ENCODE results near the gene GMDS. TPM values are rescaled to one million over a fixed set of nuclear protein-coding genes. Genes with fewer than 3 reads are reported as not detected.
A peak's percentile ranks its signal among the peaks of the same experiment; 100 is the strongest.
"Not testable (repeated sequence)": the region's sequence is repeated elsewhere in the genome, so short reads cannot be mapped to it uniquely, and the experiment has no call there.

The GMDS gene
- polyA plus RNA-seq, 1 donor, result 8.2 TPM

DNA sequence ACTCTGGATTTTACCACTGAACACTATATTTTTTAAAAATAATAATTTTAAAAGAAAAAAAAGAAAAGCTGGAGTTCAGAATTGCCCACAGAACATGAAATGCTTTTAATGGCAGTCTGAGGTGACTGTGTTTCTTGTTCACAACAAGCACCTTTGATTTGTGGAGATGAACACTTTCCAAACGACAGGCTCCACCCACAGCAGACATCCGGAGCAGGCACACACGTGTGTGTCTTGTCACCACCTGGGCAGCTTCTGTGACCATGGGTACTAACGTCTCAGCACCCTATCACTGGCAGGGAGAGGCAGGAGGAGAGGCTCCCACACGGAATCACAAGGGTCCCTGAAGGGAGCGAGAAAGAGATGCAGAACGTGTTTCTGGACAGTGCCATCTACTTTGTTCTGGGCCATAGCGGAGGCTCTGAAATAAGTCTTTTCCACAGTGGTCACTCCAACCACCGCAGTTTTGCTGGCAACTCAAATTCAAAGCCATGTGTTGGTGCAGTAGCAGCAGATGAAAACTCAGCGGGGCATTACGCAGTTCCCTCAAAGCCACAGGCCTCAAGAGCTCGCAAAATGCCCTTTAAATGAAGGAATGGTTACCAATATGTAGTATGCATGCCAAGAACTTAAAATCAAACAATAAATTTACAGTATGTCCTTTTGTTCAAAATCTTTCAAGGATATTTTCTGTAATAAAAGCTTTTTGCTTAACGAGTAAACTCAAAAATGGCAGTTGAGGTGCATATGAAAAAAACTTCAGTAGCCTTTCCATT, 393.5 kb downstream of the GMDS start:
- no peak for DNase-seq

- DNase-seq, result no peak
Observed at GRCh38 chr6:1850840-1851157, 394.6 kb downstream of the GMDS start.

DNA sequence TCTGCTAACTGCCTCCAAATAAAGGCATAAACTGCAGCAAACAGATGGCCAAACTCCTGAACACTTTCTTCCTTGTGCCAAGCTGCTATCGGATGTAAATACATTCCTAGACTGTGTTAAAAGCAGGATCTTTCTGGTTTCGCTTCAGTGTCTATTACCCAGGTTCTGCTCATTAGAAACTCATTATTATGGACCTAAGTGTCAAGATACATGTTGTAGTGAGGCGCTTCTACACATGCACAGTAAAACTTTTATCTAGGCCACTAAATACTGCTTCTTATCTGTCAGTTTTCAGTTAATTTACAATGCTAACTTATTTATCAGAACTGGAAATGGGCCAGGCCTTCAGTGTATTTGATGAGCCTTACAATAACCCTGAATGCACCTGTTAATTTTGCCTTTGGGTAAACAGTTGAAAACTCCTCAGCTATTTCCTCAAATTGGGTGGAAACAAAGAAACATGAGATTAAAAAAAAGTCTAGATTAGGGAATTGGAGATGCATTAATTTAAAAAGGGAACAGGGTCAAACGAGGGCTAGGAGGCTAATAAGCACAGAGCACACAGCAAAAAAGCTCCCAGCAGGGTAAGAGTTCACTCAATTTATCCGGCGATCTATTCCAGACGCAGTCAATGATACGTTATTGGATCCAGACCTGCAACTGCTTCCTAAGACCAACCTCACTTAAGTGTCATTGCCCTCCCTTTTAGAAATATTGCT, 395.1 kb downstream of the GMDS start:
- DNase-seq, result no peak

- DNase-seq, result no peak
Observed at GRCh38 chr6:1849691-1850090, 395.7 kb downstream of the GMDS start.

DNA sequence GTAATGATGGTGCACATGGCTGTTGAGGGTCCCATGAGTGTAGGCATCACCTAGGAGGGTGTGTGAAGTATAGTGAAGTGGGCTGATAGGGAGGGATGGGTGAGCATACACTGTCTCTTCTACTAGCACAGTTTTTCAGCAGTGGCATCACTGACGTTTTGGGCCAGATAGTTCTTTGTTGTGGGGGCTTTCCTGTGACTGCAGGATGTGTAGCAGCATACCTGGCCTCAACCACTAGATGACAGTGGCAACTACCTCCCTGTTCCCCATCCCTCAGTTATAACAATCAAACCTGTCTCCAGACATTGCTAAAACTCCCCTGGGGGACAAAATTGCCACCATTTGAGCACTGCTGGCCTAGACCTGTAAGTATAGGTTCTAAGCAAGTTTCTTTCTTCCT, 396.7 kb downstream of the GMDS start:
- DNase-seq, result no peak

DNA sequence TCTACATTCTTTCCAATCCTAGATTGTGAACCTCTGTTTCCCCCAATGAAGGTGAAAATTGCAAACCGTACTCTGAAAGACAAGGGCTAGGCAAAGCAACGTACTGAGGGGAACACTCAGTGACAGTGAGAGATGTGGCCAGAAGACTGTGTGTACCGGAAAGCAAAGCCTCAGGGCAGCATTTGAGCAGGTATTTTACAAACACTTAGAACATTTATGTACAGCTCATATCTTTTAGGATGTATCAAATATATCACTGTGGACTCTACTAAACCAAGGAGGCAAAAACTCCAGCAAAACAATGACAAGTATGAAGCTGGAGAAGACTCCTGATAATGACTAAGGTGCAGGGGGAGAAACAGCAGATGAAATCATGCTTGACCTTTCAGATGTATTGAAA, 398.8 kb downstream of the GMDS start:
- DNase-seq, result no peak

DNA sequence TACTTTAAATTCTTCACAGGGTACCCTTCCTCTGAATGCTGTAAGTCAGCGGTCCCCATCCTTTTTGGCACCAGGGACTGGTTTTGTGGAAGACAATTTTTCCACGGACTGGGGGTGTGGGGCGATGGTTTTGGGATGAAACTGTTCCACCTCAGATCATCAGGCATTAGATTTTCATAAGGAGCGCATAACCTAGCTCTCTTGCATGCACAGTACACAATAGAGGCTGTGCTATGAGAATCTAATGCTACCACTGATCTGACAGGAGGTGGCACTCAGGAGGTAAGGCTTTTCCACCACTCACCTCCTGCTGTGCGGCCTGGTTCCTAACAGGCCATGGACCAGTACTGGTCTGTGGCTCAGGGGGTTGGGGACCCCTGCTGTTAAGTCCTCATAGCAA, 399.9 kb downstream of the GMDS start:
- DNase-seq, result not testable (repeated sequence)

DNA sequence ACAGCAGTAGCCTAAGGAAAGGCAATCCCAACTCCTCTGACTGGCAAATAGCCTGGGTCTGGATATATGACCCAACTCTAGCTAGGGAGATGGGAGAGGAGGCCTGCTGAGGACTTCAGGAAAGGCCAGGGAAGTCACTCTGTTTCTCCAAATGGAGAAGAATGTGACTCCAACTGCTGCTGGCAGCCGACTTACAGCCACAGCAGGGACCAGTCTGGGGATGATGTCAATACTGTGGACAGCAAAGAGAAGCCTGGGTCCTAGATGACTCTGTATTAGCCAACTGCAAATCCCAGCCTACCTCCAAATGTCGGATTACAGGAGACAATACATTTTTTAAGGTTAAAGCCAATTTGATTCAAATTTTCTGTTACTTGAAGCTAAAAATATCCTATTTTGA, 403.1 kb downstream of the GMDS start:
- DNase-seq, result no peak

GRCh38 chr6:1841136-1841535, 404.3 kb downstream of the GMDS start:
- no peak for DNase-seq

DNA sequence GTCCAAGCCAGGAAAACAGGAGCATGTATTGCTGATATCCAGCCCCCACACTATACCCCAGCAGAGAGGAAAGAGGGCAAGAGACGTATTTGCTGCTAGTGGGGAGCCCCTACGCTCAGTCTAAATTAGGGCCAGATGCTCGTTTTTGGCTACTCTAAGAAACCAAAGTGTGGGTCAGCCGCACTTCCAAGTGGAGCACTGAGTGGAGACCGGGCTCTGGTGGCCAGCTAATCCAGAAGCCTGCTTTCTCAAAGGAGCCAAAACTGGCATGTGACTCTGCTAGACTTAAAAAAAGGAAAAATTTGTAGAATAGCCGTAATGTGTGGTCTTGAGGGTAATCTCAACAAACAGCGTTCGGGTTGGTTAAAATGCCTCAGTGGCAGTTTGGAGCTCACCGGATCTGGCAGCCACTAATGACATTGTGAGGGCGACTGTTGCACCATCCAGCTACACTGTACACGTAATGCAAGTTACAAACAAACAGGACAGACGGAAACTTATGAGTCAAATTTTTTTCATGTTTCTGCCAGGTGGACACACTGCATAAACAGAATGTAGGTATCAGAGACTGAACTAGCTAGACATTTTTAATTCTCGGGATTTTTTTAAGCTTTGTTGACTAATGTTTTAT, 404.8 kb downstream of the GMDS start:
- DNase-seq, result no peak

GRCh38 chr6:1839361-1839760, 406.0 kb downstream of the GMDS start:
- DNase-seq, result no peak

DNA sequence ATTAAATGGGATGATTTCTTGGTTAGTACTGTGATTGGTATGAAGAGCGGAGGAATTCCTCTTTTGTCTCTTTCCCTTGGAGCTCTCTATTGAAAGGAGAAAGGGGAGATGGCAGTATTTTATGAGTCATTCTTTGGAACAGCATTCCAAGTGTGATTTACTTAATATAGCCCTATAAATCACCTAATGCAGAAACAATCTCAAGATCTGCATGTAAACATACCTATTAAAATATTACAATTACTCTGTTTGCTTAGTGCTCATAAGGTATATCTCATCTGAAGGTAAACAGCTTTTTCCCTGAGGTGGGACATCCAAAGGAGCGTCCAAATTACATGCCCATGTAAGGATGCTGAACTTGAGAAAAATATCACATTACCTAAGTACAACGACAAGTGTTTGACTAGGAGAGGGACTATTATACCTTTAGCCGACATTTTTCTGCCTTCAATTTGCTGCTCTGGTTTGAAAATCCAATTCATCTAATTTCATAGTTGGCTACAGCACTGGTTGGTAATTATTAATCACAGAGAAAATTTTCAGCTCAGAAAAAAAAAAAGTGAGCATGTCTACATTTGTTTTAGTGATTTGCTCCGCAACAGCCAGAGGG, 406.7 kb downstream of the GMDS start:
- no peak for DNase-seq

GRCh38 chr6:1837826-1838225, 407.6 kb downstream of the GMDS start:
- no peak for DNase-seq

DNA sequence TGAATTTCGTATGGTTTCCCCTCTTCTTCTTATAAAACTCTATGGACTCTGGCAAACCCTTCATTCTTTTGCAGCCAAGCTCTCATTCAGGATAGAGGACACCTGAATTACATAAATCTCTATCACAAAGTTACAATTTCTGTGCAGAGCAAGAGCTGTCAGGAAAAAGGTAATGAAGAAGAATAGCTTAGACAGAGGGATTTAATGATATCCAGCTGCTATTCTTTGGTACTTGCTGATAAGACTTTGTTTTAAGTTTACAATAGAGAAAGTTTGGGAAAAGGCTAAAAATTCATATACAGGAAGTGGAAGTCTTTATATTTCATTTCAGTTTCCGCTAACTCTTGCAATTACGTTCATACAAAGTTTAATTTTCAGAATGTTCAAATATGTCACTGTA, 408.7 kb downstream of the GMDS start:
- no peak for DNase-seq

DNA sequence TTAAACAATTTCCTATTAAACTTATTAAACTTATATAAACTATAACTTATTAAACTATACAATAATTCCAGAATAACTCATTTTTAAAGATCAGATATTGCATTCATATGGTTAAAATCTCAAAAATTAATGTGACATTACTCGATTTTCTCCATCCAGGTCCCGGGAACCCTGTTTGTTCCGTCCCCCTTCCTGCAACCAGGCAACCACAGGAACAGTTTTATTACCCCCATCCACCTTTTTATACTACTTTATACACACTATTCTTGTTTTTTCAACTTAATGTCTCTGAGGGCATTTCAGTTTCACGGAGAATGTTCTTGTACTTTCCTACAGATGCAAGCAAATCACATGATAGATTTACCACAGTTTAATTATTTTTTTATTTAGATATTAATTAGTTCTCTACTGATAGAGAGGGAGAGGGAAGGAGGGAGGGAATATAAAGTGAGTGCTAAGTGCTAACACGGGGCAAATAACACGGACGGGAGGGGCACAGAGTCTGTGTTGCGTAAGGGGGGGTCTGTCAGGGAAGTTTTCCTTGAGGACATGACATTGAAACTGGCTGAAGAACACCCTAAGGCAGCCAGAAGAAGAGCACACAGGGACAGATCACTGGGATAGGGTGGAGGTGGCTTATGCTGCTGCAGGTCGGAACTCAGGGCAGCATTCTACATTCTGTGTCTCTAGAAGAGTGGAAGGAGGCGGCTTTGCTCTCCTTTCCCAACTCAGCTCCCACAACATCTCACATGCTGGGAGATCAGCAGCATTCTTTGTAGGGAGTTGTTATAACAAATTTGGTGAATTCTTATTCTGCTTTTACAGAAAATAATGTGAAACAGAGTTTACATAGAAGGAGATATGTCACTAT, 410.5 kb downstream of the GMDS start:
- DNase-seq, result no peak

DNA sequence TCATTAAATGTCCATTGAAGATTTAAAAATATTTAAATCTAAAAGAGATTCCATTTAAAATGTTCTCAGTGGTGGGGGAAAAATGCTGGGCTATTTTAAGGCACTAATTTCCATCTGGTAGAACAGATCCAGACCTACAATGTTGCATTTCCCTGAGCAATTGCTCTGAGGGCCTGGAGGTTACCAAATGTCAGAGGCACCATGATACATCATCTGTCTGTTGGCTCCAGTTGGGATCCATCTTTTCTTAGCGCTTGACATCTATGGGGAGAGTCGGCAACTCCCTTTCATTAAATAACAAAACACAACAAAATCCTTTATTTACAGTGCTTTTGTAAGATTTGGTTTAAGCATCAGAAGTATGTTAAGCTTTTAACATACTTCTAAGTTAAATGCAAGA, 411.2 kb downstream of the GMDS start:
- DNase-seq, result no peak

GRCh38 chr6:1832844-1833787, 412.3 kb downstream of the GMDS start:
- DNase-seq, result peak; percentile 66

DNA sequence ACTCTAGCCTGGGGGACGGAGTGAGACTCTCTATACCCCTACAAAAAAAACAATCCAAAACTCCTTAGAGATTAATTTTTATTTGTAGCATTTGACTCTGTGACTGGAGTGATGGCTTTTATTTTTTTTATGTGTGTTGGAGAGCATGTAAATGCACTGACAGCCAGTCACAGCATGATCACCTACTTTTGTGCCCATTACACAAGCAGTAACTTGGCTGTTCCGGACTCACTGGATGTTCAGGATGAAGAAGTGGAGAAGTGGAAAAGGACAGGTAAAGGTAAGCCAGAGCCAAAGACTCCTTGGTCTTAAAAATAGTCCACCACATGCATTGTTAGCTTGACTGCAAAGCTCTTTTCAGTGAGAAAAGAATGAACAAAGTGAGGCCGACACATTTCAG, 413.0 kb downstream of the GMDS start:
- no peak for DNase-seq

DNA sequence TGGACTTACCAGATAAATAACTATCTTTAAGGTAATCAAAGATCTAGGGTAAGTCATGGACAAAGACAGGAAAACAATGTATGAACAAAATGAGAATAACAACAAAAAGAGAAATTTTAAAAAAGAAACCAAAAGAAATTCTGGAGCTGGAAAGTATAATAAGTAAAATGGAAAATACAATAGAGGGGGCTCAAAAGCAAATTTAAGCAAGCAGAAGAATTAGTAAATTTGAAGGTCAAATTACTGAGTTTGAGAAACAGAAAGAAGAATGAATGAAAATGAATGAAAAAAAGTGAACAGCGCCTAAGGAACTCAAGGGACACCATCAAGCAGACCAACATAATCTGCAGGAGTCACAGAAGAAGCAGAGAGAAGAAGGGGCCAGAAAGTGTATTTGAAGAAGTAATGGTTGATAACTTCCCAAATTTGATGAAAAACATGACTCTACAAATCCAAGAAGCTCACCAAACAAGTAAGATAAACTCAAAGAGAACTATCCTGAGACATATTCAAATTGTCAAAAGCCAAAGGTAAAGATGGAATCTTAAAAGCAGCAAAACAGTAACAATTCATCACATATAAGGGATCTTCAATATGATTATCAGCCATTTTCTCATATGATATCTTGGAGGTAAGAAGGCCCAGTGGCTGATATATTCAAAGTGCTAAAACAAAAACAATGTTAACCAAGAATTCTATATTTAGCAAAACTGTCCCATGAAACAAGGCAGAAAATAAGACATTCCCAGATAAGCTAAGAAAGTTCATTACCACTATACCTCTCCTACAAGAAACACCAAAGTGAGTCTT, 417.2 kb downstream of the GMDS start:
- DNase-seq, result no peak

- no peak for DNase-seq
Observed at GRCh38 chr6:1825926-1826325, 419.5 kb downstream of the GMDS start.
